GM06990 (cell line): ENCODE results near the gene NRCAM.

Experiments used
- DNase-seq: peaks from one replicate; pipeline ENCODE4 v3.0.0-alpha.2; 2011; ENCODE audit not compliant: insufficient read length; ENCODE audit errors: extremely low read depth
- H3K27me3 ChIP-seq: replicated peaks from 2 replicates; pipeline ENCODE4 v1.6.0; 2011; ENCODE audit warnings: low read length; ENCODE audit not compliant: control insufficient read depth, insufficient read depth
- H3K36me3 ChIP-seq: 2 replicates; pipeline ENCODE4 v1.5.1; 2011; ENCODE audit warnings: low read length; ENCODE audit not compliant: control insufficient read depth, insufficient read depth
- H3K4me3 ChIP-seq: replicated peaks from 2 replicates; pipeline ENCODE4 v1.5.1; 2011; ENCODE audit warnings: low read depth, mild to moderate bottlenecking, control low read depth, low read length
- CTCF ChIP-seq: IDR thresholded peaks from 2 replicates; pipeline ENCODE4 v1.5.1; 2011; ENCODE audit warnings: low read length, control low read depth, mild to moderate bottlenecking, inconsistent platforms; ENCODE audit not compliant: insufficient read depth, poor library complexity, severe bottlenecking

NRCAM gene

GRCh38 chr7:108109221-108109908 lies 346.9 kb downstream of the NRCAM start:
- Histone ChIP-seq H3K4me3 (no peak overlapping the region), H3K36me3 (no peaks in the 10 kb centered on the region), H3K27me3 (no peaks in the 10 kb centered on the region)
- peak; percentile 62 for TF ChIP-seq CTCF
- DNase-seq: no peak

GRCh38 chr7:108108131-108108530 lies 348.1 kb downstream of the NRCAM start:
- no peaks in the 10 kb centered on the region for H3K27me3 ChIP-seq
- DNase-seq: no peak
- no peaks in the 10 kb centered on the region for H3K36me3 ChIP-seq
- H3K4me3 ChIP-seq: no peak overlapping the region
- TF ChIP-seq CTCF: no peak

- no peak for TF ChIP-seq CTCF
- Histone ChIP-seq H3K36me3 (no peaks in the 10 kb centered on the region), H3K4me3 (no peak overlapping the region), H3K27me3 (no peaks in the 10 kb centered on the region; the same call in 1 of the 2 replicates)
- no peak for DNase-seq
Observed at GRCh38 chr7:108104324-108104723, 351.9 kb downstream of the NRCAM start.

GRCh38 chr7:108103558-108104298 lies 352.5 kb downstream of the NRCAM start:
- TF ChIP-seq CTCF: no peak
- DNase-seq: no peak
- H3K4me3 ChIP-seq: no peak overlapping the region
- H3K27me3 ChIP-seq: no peaks in the 10 kb centered on the region; the same call in 1 of the 2 replicates
- no peaks in the 10 kb centered on the region for H3K36me3 ChIP-seq

GRCh38 chr7:108102671-108103312 lies 353.4 kb downstream of the NRCAM start:
- no peak for TF ChIP-seq CTCF
- Histone ChIP-seq H3K27me3 (no peaks in the 10 kb centered on the region; the same call in 1 of the 2 replicates), H3K4me3 (no peak overlapping the region), H3K36me3 (no peaks in the 10 kb centered on the region)
- no peak for DNase-seq
